Measurements from ENCODE around the gene SMPD3.

Gene SMPD3

GRCh38 chr16:68310437-68310773 is 137.9 kb downstream of the SMPD3 start:
- peak overlapping the region; percentile 83 for H3K9ac ChIP-seq (ENCODE audit: low read depth, low read length, poor library complexity, severe bottlenecking)
- peaks cover 22% of the 10 kb centered on the region for H4K20me1 ChIP-seq (ENCODE audit: insufficient read depth, low read length, poor library complexity, severe bottlenecking)
- H3K4me2 ChIP-seq (ENCODE audit: low read depth, low read length, poor library complexity, severe bottlenecking): peak overlapping the region; percentile 97
- H3K36me3 ChIP-seq (ENCODE audit: insufficient read depth, low read length): peaks cover 9% of the 10 kb centered on the region; the same call in 1 of the 2 replicates
- H3K4me1 ChIP-seq (ENCODE audit: insufficient read depth, low read length, poor library complexity, severe bottlenecking): peaks cover 27% of the 10 kb centered on the region
- H3F3A ChIP-seq (ENCODE audit: low read depth): no peaks in the 10 kb centered on the region
- TF ChIP-seq, protein P1, sequence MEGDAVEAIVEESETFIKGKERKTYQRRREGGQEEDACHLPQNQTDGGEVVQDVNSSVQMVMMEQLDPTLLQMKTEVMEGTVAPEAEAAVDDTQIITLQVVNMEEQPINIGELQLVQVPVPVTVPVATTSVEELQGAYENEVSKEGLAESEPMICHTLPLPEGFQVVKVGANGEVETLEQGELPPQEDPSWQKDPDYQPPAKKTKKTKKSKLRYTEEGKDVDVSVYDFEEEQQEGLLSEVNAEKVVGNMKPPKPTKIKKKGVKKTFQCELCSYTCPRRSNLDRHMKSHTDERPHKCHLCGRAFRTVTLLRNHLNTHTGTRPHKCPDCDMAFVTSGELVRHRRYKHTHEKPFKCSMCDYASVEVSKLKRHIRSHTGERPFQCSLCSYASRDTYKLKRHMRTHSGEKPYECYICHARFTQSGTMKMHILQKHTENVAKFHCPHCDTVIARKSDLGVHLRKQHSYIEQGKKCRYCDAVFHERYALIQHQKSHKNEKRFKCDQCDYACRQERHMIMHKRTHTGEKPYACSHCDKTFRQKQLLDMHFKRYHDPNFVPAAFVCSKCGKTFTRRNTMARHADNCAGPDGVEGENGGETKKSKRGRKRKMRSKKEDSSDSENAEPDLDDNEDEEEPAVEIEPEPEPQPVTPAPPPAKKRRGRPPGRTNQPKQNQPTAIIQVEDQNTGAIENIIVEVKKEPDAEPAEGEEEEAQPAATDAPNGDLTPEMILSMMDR (conservative IDR thresholded peaks at IDR 0.05; ENCODE audit: low read length): no peak
- TF ChIP-seq EZH2phosphoT487 (IDR thresholded peaks at IDR 0.05; ENCODE audit: borderline replicate concordance): no peak
- peak overlapping the region; percentile 75 for H2AFZ ChIP-seq (ENCODE audit: low read length)
- H3K9me3 ChIP-seq (ENCODE audit: insufficient read depth, low read depth, low read length): no peaks in the 10 kb centered on the region
- H3K4me3 ChIP-seq (ENCODE audit: low read length, poor library complexity, severe bottlenecking): peak overlapping the region; percentile 98
- no peaks in the 10 kb centered on the region for H3K9me2 ChIP-seq (replicated peaks; ENCODE audit: low read depth, low read length)
- no peaks in the 10 kb centered on the region for H3K27me3 ChIP-seq (ENCODE audit: insufficient read depth, low read length, poor library complexity, severe bottlenecking)
- peaks cover 90% of the 10 kb centered on the region for H3K79me2 ChIP-seq (ENCODE audit: insufficient read depth, low read length)

DNA sequence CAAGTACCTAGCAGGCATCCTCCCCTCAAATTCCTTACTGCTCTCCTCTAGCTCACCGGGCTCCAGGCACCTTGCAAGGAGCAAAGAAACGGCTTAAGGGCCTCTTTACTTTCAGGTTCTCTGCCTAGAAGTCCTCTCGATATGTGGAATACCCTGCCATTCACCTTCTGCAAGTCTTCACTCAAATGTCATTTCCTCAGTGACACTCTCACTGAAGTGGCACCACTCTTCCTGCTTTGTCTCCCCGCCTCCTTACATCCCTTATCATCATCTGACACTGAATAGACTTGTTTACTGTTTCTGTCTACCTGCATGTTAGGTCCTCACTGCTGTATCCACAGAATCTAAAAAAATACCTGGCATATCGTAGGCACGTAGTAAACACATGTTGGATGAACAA is 138.5 kb downstream of the SMPD3 start:
- H3K4me3 ChIP-seq (ENCODE audit: low read length, poor library complexity, severe bottlenecking): peak overlapping the region; percentile 98
- H3K4me1 ChIP-seq (ENCODE audit: insufficient read depth, low read length, poor library complexity, severe bottlenecking): peaks cover 27% of the 10 kb centered on the region
- peaks cover 88% of the 10 kb centered on the region for H3K79me2 ChIP-seq (ENCODE audit: insufficient read depth, low read length)
- H3K36me3 ChIP-seq (ENCODE audit: insufficient read depth, low read length): peaks cover 15% of the 10 kb centered on the region; the same call in 1 of the 2 replicates
- 0 out of 2 replicates have a peak overlapping the region, but pooled peaks have one; percentile 75 for H2AFZ ChIP-seq (ENCODE audit: low read length)
- H3K9me2 ChIP-seq (replicated peaks; ENCODE audit: low read depth, low read length): no peaks in the 10 kb centered on the region
- no peaks in the 10 kb centered on the region for H3K27me3 ChIP-seq (ENCODE audit: insufficient read depth, low read length, poor library complexity, severe bottlenecking)
- H3F3A ChIP-seq (ENCODE audit: low read depth): no peaks in the 10 kb centered on the region
- peak overlapping the region; percentile 83 for H3K9ac ChIP-seq (ENCODE audit: low read depth, low read length, poor library complexity, severe bottlenecking)
- no peaks in the 10 kb centered on the region for H3K9me3 ChIP-seq (ENCODE audit: insufficient read depth, low read depth, low read length)
- H4K20me1 ChIP-seq (ENCODE audit: insufficient read depth, low read length, poor library complexity, severe bottlenecking): peaks cover 23% of the 10 kb centered on the region
- TF ChIP-seq EZH2phosphoT487 (IDR thresholded peaks at IDR 0.05; ENCODE audit: borderline replicate concordance): no peak
- TF ChIP-seq, protein P1 (conservative IDR thresholded peaks at IDR 0.05; ENCODE audit: low read length): no peak
- peak overlapping the region; percentile 97 for H3K4me2 ChIP-seq (ENCODE audit: low read depth, low read length, poor library complexity, severe bottlenecking)

Measured in Loucy (cell line).